Endothelial cell of umbilical vein (primary cell): ENCODE data around the gene FOXRED2. TPM values are rescaled to one million over a fixed set of nuclear protein-coding genes. Genes with fewer than 3 reads are reported as not detected.
A peak's percentile ranks its signal among the peaks of the same experiment; 100 is the strongest.

ENCODE experiments used
- BruUV-seq: library from RNA; stranded (reverse); fragments of 400-500 nt; replicated peaks from 2 replicates; lab custom pipeline; 2021; lab: Mats Ljungman, UMichigan
- CTCF ChIA-PET: fragments of 300-600, 350-600 bp; sonication (Branson Sonifier 250); formaldehyde crosslinking; loops from one replicate; lab custom pipeline; 2021; ENCODE audit warnings: antibody characterized with exemption, inconsistent platforms; lab: Charles Lee
- POLR2A ChIA-PET: fragments of 300-600, 350-600 bp; sonication (Branson Sonifier 250); formaldehyde crosslinking; loops from one replicate; lab custom pipeline; 2021; ENCODE audit warnings: antibody characterized with exemption, inconsistent platforms; lab: Charles Lee
- DNase-seq: peaks from one replicate; pipeline ENCODE4 v3.0.0-alpha.2; 2011; ENCODE audit warnings: low read depth, low spot score
- FAIRE-seq: peaks from 2 replicates; lab custom pipeline; 2011; peaks lifted over from hg19 to GRCh38; lab: Jason Lieb, UNC
- H2AFZ ChIP-seq: 2 replicates; pipeline ENCODE4 v1.6.0; 2012; ENCODE audit warnings: low read depth, low read length, control low read depth, inconsistent platforms
- H3K27ac ChIP-seq: 2 replicates; pipeline ENCODE4 v1.5.1; 2011; ENCODE audit warnings: low read depth, mild to moderate bottlenecking, control low read depth, low read length, moderate library complexity; ENCODE audit not compliant: insufficient read depth
- H3K27me3 ChIP-seq, 2 experiments: 2 replicates each; pipeline versions ENCODE4 v1.6.0 to v1.6.1; 2011; ENCODE audit warnings: low read length in 2 of 2, mixed read lengths in 1 of 2; ENCODE audit not compliant: control insufficient read depth in 2 of 2, insufficient read depth in 2 of 2
- H3K36me3 ChIP-seq, 2 experiments: 2 replicates in 1 of 2; 3 replicates in 1 of 2; pipeline ENCODE4 v1.5.1; 2011; ENCODE audit warnings: low read length in 2 of 2, mild to moderate bottlenecking in 1 of 2, moderate library complexity in 1 of 2; ENCODE audit not compliant: control insufficient read depth in 2 of 2, insufficient read depth in 2 of 2; ENCODE audit errors: extremely low read depth in 1 of 2
- H3K4me1 ChIP-seq: 3 replicates; pipeline ENCODE4 v1.5.1; 2011; ENCODE audit warnings: mild to moderate bottlenecking, low read length; ENCODE audit not compliant: control insufficient read depth, insufficient read depth; ENCODE audit errors: extremely low read depth
- H3K4me2 ChIP-seq: 2 replicates; pipeline ENCODE4 v1.6.1; 2011; ENCODE audit warnings: low read length, control low read depth, mixed read lengths; ENCODE audit not compliant: insufficient read depth
- H3K4me3 ChIP-seq, 3 experiments: fragments of 200-600 bp in 1 of 3; sonication (generic), shearing (Covaris generic) in 1 of 3; replicated peaks in 1 of 3; 2 replicates each; pipeline ENCODE4 v1.5.1; 2011 to 2016; ENCODE audit warnings: control low read depth in 3 of 3, low read length in 3 of 3, mild to moderate bottlenecking in 2 of 3, inconsistent platforms in 1 of 3, low read depth in 1 of 3, moderate library complexity in 1 of 3; ENCODE audit not compliant: insufficient read depth in 1 of 3
- H3K79me2 ChIP-seq: 2 replicates; pipeline ENCODE4 v1.6.0; 2012; ENCODE audit warnings: low read length, inconsistent platforms; ENCODE audit not compliant: control insufficient read depth, insufficient read depth
- H3K9ac ChIP-seq: replicated peaks from 2 replicates; pipeline ENCODE3; 2011; ENCODE audit warnings: low read length, control low read depth; ENCODE audit not compliant: insufficient read depth; ENCODE audit errors: extremely low read depth
- H3K9me1 ChIP-seq: replicated peaks from 3 replicates; pipeline ENCODE4 v1.6.0; 2011; ENCODE audit warnings: mild to moderate bottlenecking, low read length; ENCODE audit not compliant: control insufficient read depth, insufficient read depth; ENCODE audit errors: extremely low read depth
- H3K9me3 ChIP-seq: replicated peaks from 2 replicates; pipeline ENCODE4 v1.5.1; 2012; ENCODE audit warnings: low read length, inconsistent platforms; ENCODE audit not compliant: control insufficient read depth, insufficient read depth
- H4K20me1 ChIP-seq: replicated peaks from 2 replicates; pipeline ENCODE3; 2011; ENCODE audit warnings: mild to moderate bottlenecking, low read length; ENCODE audit not compliant: control insufficient read depth, insufficient read depth; ENCODE audit errors: extremely low read depth
- CTCF ChIP-seq, 2 donors: IDR thresholded peaks; 1 replicate in 1 of 2; 2 replicates in 1 of 2; pipeline ENCODE4 v1.5.1; 2011; ENCODE audit warnings: low read length in 2 of 2, mild to moderate bottlenecking in 2 of 2, moderate library complexity in 2 of 2, control low read depth in 1 of 2, inconsistent platforms in 1 of 2, low read depth in 1 of 2; ENCODE audit not compliant: insufficient read depth in 1 of 2; ENCODE audit errors: extremely low read depth in 1 of 2
- EZH2 ChIP-seq: IDR thresholded peaks from 2 replicates; pipeline ENCODE4 v1.6.1; 2012; ENCODE audit warnings: borderline replicate concordance, low read depth, mild to moderate bottlenecking, moderate library complexity, low read length, inconsistent platforms; ENCODE audit not compliant: severe bottlenecking
- FOS ChIP-seq: IDR thresholded peaks from 2 replicates; pipeline ENCODE4 v1.6.1; 2011; ENCODE audit warnings: mild to moderate bottlenecking, low read length, moderate library complexity, borderline replicate concordance; ENCODE audit not compliant: insufficient read depth
- GATA2 ChIP-seq: IDR thresholded peaks from 2 replicates; pipeline ENCODE4 v1.7.0; 2011; ENCODE audit warnings: low read depth, mild to moderate bottlenecking, moderate library complexity, mixed read lengths, low read length; ENCODE audit not compliant: insufficient read length, insufficient read depth
- JUN ChIP-seq: IDR thresholded peaks from 2 replicates; pipeline ENCODE4 v1.6.1; 2011; ENCODE audit warnings: borderline replicate concordance, low read depth; ENCODE audit not compliant: insufficient read length, insufficient read depth
- MAX ChIP-seq: IDR thresholded peaks from 2 replicates; pipeline ENCODE4 v1.6.1; 2011; ENCODE audit not compliant: insufficient read depth, insufficient read length
- MYC ChIP-seq: IDR thresholded peaks from one replicate; pipeline ENCODE4 v1.6.1; 2011; ENCODE audit warnings: mild to moderate bottlenecking, low read depth, low read length
- POLR2A ChIP-seq: IDR thresholded peaks from 2 replicates; pipeline ENCODE4 v1.6.1; 2012; ENCODE audit warnings: low read depth, mild to moderate bottlenecking, control low read depth, low read length
- POLR2AphosphoS5 ChIP-seq: IDR thresholded peaks from 2 replicates; pipeline ENCODE4 v1.6.1; 2012; ENCODE audit warnings: low read depth, mild to moderate bottlenecking, control low read depth, low read length, moderate library complexity; ENCODE audit not compliant: insufficient read depth
- dilution Hi-C: fragments of 300-500 bp; cut with MboI; formaldehyde crosslinking; loops from one replicate; pipeline ENCODE4 v1.15.0; 2019; ENCODE audit warnings: low sequenced_read_pairs; ENCODE audit not compliant: extremely low pct_ligation_motif_present
- intact Hi-C: fragments of 100-400 bp; cut with micrococcal nuclease; formaldehyde crosslinking; loops from one replicate; pipeline ENCODE4 v1.10.0; 2022
- polyA plus RNA-seq, 4 experiments: library from polyadenylated mRNA; depleted of rRNA in 3 of 4; stranded (reverse) in 3 of 4; unstranded in 1 of 4; fragments of >200 nt; gene quantifications; 2 replicates each; pipeline versions ENCODE4 v1.2.1 to v1.2.3, GENCODE V29; 2011 to 2012; ENCODE audit warnings: missing spikeins in 1 of 4
- total RNA-seq: library from RNA; stranded (reverse); gene quantifications from 2 replicates; pipeline ENCODE4 v1.2.3, GENCODE V29; 2021

The FOXRED2 gene
- total and polyA plus RNA-seq, 2 donors (not counting 3 experiments of a cell fraction or from before 2014, with no cell fraction given): 8.4 to 20.4 TPM

GRCh38 chr22:36480941-36481392 lies 25.9 kb downstream of the FOXRED2 start:
- Histone ChIP-seq H3K36me3 (peaks cover 2 to 12% of the 10 kb centered on the region in 2 experiments), H3K9ac (peak overlapping the region; percentile 84), H3K79me2 (peaks cover 10% of the 10 kb centered on the region), H3K9me3 (no peaks in the 10 kb centered on the region), H3K4me3 (peak overlapping the region; percentile 53 to 73 (median 67)), H3K27me3 (no peaks in the 10 kb centered on the region), H3K9me1 (no peaks in the 10 kb centered on the region), H3K4me2 (peak overlapping the region; percentile 75), H2AFZ (peak overlapping the region; percentile 42), H3K27ac (peak overlapping the region; percentile 89), H4K20me1 (no peaks in the 10 kb centered on the region), H3K4me1 (peaks cover 8% of the 10 kb centered on the region)
- DNase-seq (no peak), FAIRE-seq (no peak)
- TF ChIP-seq POLR2AphosphoS5 (no peak), JUN (no peak), CTCF (IDR thresholded peaks at IDR 0.05; ENCODE audit: extremely low read depth in 1 of 2, insufficient read depth in 1 of 2, low read depth in 1 of 2, low read length in 2 of 2) (no peak), EZH2 (no peak), POLR2A (no peak), MAX (no peak), FOS (no peak), MYC (no peak), GATA2 (no peak)
- CTCF ChIA-PET: interaction anchor here (1.4 kb wide), 1 partner anchor 11 kb away, joined by 10 read pairs; no protein-coding TSS in a partner anchor
- POLR2A ChIA-PET: interaction anchor here (0.6 to 1.4 kb wide), 2 partner anchors 11 to 96 kb away, joined by 3 to 4 read pairs; no protein-coding TSS in a partner anchor
- intact Hi-C loops (no loop called here), dilution Hi-C loops (no loop called here)
- BruUV-seq: TSS peak; percentile 62
